K562 (cell line): ENCODE results near the gene KCNG1. TPM values are rescaled to one million over a fixed set of nuclear protein-coding genes. Genes with fewer than 3 reads are reported as not detected.

Source experiments
- ARID1B ChIP-seq: fragments of 450-650 bp; IDR thresholded peaks from 2 replicates; pipeline ENCODE4 v1.6.1; 2016; ENCODE audit warnings: antibody characterized with exemption, mild to moderate bottlenecking, inconsistent platforms
- ATF7 ChIP-seq: fragments of 450-650 bp; IDR thresholded peaks from 2 replicates; pipeline ENCODE4 v1.7.1; 2014; ENCODE audit warnings: mild to moderate bottlenecking, moderate library complexity
- JUN ChIP-seq, 2 experiments: sonication (generic) in 1 of 2; formaldehyde crosslinking in 1 of 2; IDR thresholded peaks; 2 replicates each; pipeline versions ENCODE4 v1.6.1 to v1.8.0; 2012 to 2022; ENCODE audit warnings: borderline replicate concordance in 2 of 2, mild to moderate bottlenecking in 2 of 2, improper control_type of control experiment in 1 of 2, low read depth in 1 of 2, low read length in 1 of 2, missing genetic modification reagents in 1 of 2
- MAFG ChIP-seq: fragments of 450-650 bp; conservative IDR thresholded peaks from 2 replicates; pipeline ENCODE4 v1.6.1; 2016; ENCODE audit warnings: missing genetic modification characterization, missing compliant biosample characterization
- MCM3 ChIP-seq: fragments of 450-650 bp; IDR thresholded peaks from 2 replicates; pipeline ENCODE4 v1.6.1; 2016
- MXI1 ChIP-seq: IDR thresholded peaks from 2 replicates; pipeline ENCODE4 v1.6.1; 2011; ENCODE audit warnings: low read depth, mild to moderate bottlenecking, improper control_type of control experiment, low read length
- NELFE ChIP-seq: IDR thresholded peaks from 2 replicates; pipeline ENCODE4 v1.6.1; 2011; ENCODE audit warnings: mild to moderate bottlenecking; ENCODE audit not compliant: insufficient read depth, insufficient read length
- RBM15 ChIP-seq: fragments of 200-400 bp; formaldehyde crosslinking; IDR thresholded peaks from 2 replicates; pipeline ENCODE4 v1.6.1; 2018; ENCODE audit warnings: mild to moderate bottlenecking, low read length, moderate library complexity; ENCODE audit not compliant: insufficient read depth
- ZNF174 ChIP-seq: fragments of 250-450 bp; sonication (Bioruptor Pico); IDR thresholded peaks from 2 replicates; pipeline ENCODE4 v1.4.0; 2020; ENCODE audit warnings: mild to moderate bottlenecking
- polyA plus RNA-seq, 8 experiments: library from polyadenylated mRNA; depleted of rRNA in 4 of 8; stranded (reverse) in 5 of 8; unstranded in 3 of 8; fragments of >200 nt; fragmentation: Nextera tagmentation in 2 of 8; fragmentation: Illumina TruSeq in 1 of 8; extraction: Ambion mirVana in 2 of 8; extraction: Trizol in 1 of 8; gene quantifications; 2 replicates each; pipeline versions ENCODE4 v1.2.1 to v1.2.3, GENCODE V29; 2011 to 2014; ENCODE audit warnings: inconsistent platforms in 1 of 8, missing spikeins in 1 of 8
- total RNA-seq, 7 experiments: library from RNA; depleted of rRNA in 6 of 7; stranded (reverse); fragments of >200 nt in 6 of 7; fragmentation: Illumina TruSeq in 2 of 7; extraction: Trizol in 2 of 7; gene quantifications; 2 replicates each; pipeline versions ENCODE4 v1.2.1 to v1.2.3, GENCODE V29; 2011 to 2021; ENCODE audit warnings: low replicate concordance in 1 of 7
- TF ChIP-seq, protein P1 (sequence below): fragments of 200-600 bp; sonication (generic); IDR thresholded peaks from one replicate; pipeline ENCODE4 v1.6.1; 2012; ENCODE audit warnings: mild to moderate bottlenecking, low read depth, low read length, inconsistent platforms
- TF ChIP-seq, protein P2 (sequence below): fragments of 450-650 bp; IDR thresholded peaks from 2 replicates; pipeline ENCODE4 v1.6.1; 2016; ENCODE audit warnings: mild to moderate bottlenecking
- TF ChIP-seq, protein P3 (sequence below): sonication (generic); formaldehyde crosslinking; IDR thresholded peaks from 2 replicates; pipeline ENCODE4 v1.8.1; 2022; ENCODE audit warnings: missing genetic modification reagents

Gene KCNG1
- total and polyA plus RNA-seq, 9 of the 15 experiments (the other 6 are each of a cell fraction or from before 2014, with no cell fraction given): 0.06 to 1.5 (median 0.22) TPM; not detected in 2

DNA sequence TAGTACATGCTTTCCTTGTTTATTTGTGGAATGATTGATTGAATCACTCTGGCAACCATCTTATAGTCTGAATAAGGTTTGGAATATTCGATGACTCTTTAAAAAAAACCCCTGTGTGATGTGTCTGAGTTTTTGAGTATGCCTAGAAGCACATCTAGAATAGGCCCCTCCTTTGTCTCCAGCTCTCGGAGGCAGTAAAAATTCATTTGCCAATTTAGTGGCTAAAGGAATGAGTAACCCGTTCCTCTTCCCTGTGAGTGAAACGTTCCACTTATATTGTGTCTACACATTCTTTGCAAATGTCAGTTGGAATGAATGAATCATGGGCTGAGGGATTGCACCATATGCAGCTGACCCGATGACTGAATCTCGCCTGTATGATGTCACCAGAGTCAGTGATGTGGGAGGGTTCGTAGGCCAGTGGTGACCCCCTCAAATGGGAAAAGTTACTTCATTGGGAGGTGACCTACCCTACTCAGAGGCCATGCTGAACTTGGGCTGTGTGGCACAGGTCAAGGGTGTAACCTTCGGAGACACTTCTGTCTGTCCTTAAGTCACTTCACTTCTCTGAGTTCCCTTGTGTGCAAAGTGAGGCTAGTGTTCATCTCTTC, 42.7 kb downstream of the KCNG1 start (continued):
- TF ChIP-seq, protein P1, sequence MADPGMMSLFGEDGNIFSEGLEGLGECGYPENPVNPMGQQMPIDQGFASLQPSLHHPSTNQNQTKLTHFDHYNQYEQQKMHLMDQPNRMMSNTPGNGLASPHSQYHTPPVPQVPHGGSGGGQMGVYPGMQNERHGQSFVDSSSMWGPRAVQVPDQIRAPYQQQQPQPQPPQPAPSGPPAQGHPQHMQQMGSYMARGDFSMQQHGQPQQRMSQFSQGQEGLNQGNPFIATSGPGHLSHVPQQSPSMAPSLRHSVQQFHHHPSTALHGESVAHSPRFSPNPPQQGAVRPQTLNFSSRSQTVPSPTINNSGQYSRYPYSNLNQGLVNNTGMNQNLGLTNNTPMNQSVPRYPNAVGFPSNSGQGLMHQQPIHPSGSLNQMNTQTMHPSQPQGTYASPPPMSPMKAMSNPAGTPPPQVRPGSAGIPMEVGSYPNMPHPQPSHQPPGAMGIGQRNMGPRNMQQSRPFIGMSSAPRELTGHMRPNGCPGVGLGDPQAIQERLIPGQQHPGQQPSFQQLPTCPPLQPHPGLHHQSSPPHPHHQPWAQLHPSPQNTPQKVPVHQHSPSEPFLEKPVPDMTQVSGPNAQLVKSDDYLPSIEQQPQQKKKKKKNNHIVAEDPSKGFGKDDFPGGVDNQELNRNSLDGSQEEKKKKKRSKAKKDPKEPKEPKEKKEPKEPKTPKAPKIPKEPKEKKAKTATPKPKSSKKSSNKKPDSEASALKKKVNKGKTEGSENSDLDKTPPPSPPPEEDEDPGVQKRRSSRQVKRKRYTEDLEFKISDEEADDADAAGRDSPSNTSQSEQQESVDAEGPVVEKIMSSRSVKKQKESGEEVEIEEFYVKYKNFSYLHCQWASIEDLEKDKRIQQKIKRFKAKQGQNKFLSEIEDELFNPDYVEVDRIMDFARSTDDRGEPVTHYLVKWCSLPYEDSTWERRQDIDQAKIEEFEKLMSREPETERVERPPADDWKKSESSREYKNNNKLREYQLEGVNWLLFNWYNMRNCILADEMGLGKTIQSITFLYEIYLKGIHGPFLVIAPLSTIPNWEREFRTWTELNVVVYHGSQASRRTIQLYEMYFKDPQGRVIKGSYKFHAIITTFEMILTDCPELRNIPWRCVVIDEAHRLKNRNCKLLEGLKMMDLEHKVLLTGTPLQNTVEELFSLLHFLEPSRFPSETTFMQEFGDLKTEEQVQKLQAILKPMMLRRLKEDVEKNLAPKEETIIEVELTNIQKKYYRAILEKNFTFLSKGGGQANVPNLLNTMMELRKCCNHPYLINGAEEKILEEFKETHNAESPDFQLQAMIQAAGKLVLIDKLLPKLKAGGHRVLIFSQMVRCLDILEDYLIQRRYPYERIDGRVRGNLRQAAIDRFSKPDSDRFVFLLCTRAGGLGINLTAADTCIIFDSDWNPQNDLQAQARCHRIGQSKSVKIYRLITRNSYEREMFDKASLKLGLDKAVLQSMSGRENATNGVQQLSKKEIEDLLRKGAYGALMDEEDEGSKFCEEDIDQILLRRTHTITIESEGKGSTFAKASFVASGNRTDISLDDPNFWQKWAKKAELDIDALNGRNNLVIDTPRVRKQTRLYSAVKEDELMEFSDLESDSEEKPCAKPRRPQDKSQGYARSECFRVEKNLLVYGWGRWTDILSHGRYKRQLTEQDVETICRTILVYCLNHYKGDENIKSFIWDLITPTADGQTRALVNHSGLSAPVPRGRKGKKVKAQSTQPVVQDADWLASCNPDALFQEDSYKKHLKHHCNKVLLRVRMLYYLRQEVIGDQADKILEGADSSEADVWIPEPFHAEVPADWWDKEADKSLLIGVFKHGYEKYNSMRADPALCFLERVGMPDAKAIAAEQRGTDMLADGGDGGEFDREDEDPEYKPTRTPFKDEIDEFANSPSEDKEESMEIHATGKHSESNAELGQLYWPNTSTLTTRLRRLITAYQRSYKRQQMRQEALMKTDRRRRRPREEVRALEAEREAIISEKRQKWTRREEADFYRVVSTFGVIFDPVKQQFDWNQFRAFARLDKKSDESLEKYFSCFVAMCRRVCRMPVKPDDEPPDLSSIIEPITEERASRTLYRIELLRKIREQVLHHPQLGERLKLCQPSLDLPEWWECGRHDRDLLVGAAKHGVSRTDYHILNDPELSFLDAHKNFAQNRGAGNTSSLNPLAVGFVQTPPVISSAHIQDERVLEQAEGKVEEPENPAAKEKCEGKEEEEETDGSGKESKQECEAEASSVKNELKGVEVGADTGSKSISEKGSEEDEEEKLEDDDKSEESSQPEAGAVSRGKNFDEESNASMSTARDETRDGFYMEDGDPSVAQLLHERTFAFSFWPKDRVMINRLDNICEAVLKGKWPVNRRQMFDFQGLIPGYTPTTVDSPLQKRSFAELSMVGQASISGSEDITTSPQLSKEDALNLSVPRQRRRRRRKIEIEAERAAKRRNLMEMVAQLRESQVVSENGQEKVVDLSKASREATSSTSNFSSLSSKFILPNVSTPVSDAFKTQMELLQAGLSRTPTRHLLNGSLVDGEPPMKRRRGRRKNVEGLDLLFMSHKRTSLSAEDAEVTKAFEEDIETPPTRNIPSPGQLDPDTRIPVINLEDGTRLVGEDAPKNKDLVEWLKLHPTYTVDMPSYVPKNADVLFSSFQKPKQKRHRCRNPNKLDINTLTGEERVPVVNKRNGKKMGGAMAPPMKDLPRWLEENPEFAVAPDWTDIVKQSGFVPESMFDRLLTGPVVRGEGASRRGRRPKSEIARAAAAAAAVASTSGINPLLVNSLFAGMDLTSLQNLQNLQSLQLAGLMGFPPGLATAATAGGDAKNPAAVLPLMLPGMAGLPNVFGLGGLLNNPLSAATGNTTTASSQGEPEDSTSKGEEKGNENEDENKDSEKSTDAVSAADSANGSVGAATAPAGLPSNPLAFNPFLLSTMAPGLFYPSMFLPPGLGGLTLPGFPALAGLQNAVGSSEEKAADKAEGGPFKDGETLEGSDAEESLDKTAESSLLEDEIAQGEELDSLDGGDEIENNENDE: no peak
- TF ChIP-seq MXI1 (no peak), RBM15 (no peak), ARID1B (peak; percentile 44; the same call in 1 of the 2 replicates), MAFG (tag) (no peak), ATF7 (peak; percentile 74), JUN (IDR thresholded peaks at IDR 0.05; ENCODE audit: borderline replicate concordance, low read depth, low read length) (peak; percentile 90), JUN (CRISPR knock-in tag; IDR thresholded peaks at IDR 0.05; ENCODE audit: borderline replicate concordance) (no peak), NELFE (no peak), MCM3 (no peak), ZNF174 (CRISPR knock-in tag) (no peak)
- TF ChIP-seq, protein P2, sequence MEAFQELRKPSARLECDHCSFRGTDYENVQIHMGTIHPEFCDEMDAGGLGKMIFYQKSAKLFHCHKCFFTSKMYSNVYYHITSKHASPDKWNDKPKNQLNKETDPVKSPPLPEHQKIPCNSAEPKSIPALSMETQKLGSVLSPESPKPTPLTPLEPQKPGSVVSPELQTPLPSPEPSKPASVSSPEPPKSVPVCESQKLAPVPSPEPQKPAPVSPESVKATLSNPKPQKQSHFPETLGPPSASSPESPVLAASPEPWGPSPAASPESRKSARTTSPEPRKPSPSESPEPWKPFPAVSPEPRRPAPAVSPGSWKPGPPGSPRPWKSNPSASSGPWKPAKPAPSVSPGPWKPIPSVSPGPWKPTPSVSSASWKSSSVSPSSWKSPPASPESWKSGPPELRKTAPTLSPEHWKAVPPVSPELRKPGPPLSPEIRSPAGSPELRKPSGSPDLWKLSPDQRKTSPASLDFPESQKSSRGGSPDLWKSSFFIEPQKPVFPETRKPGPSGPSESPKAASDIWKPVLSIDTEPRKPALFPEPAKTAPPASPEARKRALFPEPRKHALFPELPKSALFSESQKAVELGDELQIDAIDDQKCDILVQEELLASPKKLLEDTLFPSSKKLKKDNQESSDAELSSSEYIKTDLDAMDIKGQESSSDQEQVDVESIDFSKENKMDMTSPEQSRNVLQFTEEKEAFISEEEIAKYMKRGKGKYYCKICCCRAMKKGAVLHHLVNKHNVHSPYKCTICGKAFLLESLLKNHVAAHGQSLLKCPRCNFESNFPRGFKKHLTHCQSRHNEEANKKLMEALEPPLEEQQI: no peak
- TF ChIP-seq, protein P3, sequence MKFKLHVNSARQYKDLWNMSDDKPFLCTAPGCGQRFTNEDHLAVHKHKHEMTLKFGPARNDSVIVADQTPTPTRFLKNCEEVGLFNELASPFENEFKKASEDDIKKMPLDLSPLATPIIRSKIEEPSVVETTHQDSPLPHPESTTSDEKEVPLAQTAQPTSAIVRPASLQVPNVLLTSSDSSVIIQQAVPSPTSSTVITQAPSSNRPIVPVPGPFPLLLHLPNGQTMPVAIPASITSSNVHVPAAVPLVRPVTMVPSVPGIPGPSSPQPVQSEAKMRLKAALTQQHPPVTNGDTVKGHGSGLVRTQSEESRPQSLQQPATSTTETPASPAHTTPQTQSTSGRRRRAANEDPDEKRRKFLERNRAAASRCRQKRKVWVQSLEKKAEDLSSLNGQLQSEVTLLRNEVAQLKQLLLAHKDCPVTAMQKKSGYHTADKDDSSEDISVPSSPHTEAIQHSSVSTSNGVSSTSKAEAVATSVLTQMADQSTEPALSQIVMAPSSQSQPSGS (CRISPR knock-in tag): peak; percentile 43; the same call in 1 of the 2 replicates
